ENCODE results near the gene PRKCH.

GRCh38 chr14:61591862-61592261, 270.5 kb downstream of the PRKCH start:
- TF ChIP-seq, protein P1, sequence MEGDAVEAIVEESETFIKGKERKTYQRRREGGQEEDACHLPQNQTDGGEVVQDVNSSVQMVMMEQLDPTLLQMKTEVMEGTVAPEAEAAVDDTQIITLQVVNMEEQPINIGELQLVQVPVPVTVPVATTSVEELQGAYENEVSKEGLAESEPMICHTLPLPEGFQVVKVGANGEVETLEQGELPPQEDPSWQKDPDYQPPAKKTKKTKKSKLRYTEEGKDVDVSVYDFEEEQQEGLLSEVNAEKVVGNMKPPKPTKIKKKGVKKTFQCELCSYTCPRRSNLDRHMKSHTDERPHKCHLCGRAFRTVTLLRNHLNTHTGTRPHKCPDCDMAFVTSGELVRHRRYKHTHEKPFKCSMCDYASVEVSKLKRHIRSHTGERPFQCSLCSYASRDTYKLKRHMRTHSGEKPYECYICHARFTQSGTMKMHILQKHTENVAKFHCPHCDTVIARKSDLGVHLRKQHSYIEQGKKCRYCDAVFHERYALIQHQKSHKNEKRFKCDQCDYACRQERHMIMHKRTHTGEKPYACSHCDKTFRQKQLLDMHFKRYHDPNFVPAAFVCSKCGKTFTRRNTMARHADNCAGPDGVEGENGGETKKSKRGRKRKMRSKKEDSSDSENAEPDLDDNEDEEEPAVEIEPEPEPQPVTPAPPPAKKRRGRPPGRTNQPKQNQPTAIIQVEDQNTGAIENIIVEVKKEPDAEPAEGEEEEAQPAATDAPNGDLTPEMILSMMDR (IDR thresholded peaks at IDR 0.05): no peak
- TF ChIP-seq POLR2A (IDR thresholded peaks at IDR 0.05): no peak

Data from esophagus squamous epithelium (tissue), 4 donors.